ENCODE data around the gene THAP7. TPM values are rescaled to one million over a fixed set of nuclear protein-coding genes. Genes with fewer than 3 reads are reported as not detected.

THAP7 gene
- total RNA-seq, 2 experiments from 2014 or later = 20.4 to 21.2 TPM

DNA sequence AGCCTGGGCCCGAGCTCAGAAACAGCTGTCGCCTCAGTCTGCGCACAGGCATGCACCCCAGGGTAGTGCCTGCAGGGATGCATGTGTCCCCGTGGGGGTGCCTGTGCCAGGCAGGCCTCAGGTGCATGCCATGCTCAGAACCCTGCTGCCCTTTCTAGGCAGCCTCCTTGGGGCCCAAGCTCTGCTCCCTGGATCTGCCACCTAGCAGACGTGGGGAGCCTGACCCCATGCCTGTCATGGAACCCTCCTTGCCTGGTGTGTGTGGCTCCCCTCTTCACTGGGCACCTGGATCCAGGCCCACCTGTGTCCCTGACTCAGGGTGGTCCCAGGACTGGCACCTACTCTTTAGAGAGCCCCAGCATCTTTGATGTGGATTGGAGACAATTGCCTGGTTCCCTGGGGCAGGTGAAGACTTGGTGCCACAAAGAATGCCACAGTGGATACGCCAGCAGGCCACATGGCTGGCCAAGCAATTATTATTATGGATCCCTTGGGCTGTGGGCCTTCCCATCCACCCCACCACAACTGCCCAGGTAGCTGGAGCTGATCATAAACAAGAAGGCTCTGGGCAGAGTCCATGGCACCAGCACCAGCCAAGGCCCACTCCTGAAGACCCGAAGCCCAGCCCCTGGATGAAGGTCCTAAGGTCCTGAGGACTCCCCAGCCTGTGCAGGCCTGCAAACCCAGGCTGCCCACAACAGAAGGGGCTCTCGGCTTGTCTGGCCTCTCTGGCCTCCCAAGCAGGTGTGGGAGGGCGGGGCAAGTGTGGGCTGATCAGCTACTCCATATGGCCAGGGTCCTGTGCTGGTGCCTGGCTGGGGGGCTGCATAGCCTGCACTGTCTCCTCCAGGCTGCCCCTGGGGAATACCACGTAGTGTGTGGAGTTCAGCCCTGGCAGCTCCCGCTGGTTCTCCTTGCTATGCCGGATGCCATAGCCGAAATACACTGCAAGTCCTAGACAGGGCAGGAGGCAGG, 26.6 kb upstream of the THAP7 start:
- H3K27ac Mint-ChIP-seq = no peak overlapping the region
- intact Hi-C loops (cut with micrococcal nuclease) = no loop called here
- H3K27me3 Mint-ChIP-seq (ENCODE audit: low read depth) = peaks cover 23% of the 10 kb centered on the region
- peaks cover 14% of the 10 kb centered on the region for H3K4me1 Mint-ChIP-seq (ENCODE audit: low read depth)
- no peaks in the 10 kb centered on the region for H3K9me3 Mint-ChIP-seq
- no peak for DNase-seq
- H3K36me3 Mint-ChIP-seq (ENCODE audit: low read depth) = no peaks in the 10 kb centered on the region
- no peak overlapping the region for H3K4me3 Mint-ChIP-seq
- CTCF ChIA-PET = interaction anchor here (0.6 kb wide), 1 partner anchor 70 kb away, joined by 6 read pairs; no protein-coding TSS in a partner anchor

DNA sequence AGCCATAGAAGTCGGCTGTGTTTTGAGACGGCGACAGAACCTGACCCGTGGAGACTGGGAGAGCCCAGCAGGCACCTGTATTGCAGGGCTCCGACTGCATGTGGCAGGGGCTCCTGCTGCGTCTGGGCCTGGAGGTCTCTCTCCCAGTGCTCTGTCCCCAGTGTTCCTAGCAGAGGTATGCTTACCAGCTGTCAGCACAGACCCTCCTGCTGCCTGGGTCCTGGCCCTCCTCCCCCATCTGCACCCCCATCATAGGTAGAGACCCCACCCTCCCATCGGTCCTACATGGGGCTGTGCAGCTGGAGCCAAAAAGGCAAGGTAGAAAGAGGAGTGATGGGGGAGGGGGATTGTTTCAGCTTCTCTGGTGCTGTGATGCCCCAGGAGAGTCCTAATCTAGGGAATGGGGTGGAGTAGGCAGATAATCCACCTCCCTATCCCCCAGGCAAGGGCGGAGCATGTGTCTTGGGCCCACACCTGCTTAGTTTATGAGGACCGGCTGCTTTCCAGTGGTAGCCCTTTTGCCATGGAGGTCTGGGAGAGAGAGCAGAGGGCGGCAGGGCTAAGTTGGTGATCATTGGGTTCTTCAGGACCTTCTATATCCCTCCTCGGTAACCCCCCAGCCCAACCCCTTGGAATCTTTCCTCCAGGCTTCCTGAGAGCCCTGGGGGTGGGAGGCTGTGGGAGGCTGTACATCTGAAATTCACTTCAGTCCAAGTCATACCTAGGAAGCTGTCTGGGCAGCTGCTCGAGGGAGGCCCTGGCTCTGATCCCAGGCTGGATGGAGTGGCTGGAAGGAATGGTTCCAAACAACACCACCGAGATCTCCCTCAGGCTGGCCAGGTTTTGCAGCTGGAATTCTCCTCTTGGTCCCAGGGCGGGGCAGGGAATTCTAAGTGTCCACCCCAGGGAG, 25.1 kb upstream of the THAP7 start:
- intact Hi-C loops (cut with micrococcal nuclease) = no loop called here
- Mint-ChIP-seq H3K36me3 (ENCODE audit: low read depth) (no peaks in the 10 kb centered on the region), H3K4me3 (no peak overlapping the region), H3K27me3 (ENCODE audit: low read depth) (peaks cover 23% of the 10 kb centered on the region), H3K4me1 (ENCODE audit: low read depth) (peaks cover 14% of the 10 kb centered on the region), H3K27ac (no peak overlapping the region), H3K9me3 (no peaks in the 10 kb centered on the region)
- CTCF ChIA-PET = interaction anchor here (1.5 kb wide), 1 partner anchor 141 kb away, joined by 3 read pairs; no protein-coding TSS in a partner anchor
- no peak for DNase-seq

DNA sequence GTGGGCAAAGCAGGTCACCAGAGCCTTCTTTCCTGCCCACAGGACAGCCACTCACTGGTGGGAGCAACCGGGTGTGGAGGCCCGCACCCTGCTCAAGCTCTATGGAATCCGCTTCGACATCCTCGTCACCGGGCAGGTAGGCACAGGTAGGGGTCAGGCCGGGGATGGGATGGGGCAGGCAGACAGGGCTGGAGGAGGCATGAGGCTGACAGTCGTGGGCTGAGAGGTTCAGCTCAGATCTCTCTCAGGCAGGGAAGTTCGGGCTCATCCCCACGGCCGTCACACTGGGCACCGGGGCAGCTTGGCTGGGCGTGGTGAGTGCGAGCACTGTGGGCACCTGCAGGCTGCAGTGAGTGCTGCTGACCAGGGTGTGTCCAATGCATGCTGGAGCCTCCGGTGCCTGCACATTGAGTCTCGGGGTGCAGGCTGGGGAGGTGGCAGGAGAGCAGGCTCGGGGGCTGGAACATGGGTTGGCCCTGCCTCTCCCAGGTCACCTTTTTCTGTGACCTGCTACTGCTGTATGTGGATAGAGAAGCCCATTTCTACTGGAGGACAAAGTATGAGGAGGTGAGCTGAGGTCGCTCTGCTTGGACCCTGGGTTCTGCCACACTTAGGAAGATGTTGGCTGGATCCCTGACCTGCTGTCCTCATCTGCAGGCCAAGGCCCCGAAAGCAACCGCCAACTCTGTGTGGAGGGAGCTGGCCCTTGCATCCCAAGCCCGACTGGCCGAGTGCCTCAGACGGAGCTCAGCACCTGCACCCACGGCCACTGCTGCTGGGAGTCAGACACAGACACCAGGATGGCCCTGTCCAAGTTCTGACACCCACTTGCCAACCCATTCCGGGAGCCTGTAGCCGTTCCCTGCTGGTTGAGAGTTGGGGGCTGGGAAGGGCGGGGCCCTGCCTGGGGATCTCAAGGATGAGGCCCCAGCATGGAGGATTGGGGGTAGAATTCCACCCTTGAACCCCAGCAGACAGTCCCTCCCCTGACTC, 24.1 kb upstream of the THAP7 start:
- Mint-ChIP-seq H3K4me1 (ENCODE audit: low read depth) (peaks cover 14% of the 10 kb centered on the region), H3K27ac (no peak overlapping the region), H3K4me3 (no peak overlapping the region), H3K27me3 (ENCODE audit: low read depth) (peaks cover 19% of the 10 kb centered on the region), H3K36me3 (ENCODE audit: low read depth) (no peaks in the 10 kb centered on the region), H3K9me3 (no peaks in the 10 kb centered on the region)
- intact Hi-C loops (cut with micrococcal nuclease) = no loop called here
- CTCF ChIA-PET = interaction anchor here (1.5 kb wide), 1 partner anchor 140 kb away, joined by 3 read pairs; no protein-coding TSS in a partner anchor
- no peak for DNase-seq

DNA sequence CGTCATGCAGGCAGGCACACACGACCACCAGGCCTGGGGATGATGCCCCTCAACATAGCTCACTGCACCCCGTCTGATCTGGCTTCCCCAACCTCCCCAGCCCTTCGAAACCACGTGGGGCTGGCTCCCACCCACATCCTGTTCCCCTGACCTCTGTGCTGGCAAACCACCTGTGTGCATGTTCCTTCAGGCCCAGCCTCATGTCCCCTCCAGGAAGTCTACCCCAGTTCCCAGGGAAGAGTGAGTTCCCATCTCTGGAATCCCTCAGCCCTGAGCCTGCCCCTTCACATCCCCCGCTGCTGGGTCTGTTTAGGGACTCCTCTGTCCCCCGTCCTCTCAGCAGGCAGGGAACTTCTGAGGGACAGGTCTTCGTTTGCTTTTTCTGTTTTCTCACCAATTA, 23.3 kb upstream of the THAP7 start:
- no peak overlapping the region for H3K27ac Mint-ChIP-seq
- peaks cover 11% of the 10 kb centered on the region for H3K27me3 Mint-ChIP-seq (ENCODE audit: low read depth)
- H3K36me3 Mint-ChIP-seq (ENCODE audit: low read depth) = no peaks in the 10 kb centered on the region
- no peak overlapping the region for H3K4me3 Mint-ChIP-seq
- intact Hi-C loops (cut with micrococcal nuclease) = no loop called here
- CTCF ChIA-PET = interaction anchor here (1.5 kb wide), 1 partner anchor 139 kb away, joined by 3 read pairs; no protein-coding TSS in a partner anchor
- no peaks in the 10 kb centered on the region for H3K9me3 Mint-ChIP-seq
- H3K4me1 Mint-ChIP-seq (ENCODE audit: low read depth) = peaks cover 12% of the 10 kb centered on the region
- DNase-seq = peak; percentile 22

DNA sequence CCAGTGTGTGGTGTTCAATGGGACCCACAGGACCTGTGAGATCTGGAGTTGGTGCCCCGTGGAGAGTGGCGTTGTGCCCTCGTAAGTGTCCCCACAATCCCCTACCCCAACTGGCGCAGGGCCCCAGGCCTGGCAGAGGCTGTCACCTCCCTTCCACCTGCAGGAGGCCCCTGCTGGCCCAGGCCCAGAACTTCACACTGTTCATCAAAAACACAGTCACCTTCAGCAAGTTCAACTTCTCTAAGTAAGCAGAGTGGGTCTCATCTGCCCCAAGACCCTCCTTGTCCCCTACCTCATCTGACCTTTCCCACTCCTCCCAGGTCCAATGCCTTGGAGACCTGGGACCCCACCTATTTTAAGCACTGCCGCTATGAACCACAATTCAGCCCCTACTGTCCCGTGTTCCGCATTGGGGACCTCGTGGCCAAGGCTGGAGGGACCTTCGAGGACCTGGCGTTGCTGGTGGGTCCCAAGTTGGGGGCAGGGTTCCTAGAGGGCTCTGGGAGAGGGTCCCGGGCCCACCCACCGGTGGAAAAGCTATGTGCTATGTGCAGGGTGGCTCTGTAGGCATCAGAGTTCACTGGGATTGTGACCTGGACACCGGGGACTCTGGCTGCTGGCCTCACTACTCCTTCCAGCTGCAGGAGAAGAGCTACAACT, 21.2 kb upstream of the THAP7 start:
- H3K36me3 Mint-ChIP-seq (ENCODE audit: low read depth) = no peaks in the 10 kb centered on the region
- intact Hi-C loops (cut with micrococcal nuclease) = no loop called here
- CTCF ChIA-PET = interaction anchor here (1.0 kb wide), 1 partner anchor 8 kb away, joined by 3 read pairs; the partner anchor contains the start of gene P2RX6

DNA sequence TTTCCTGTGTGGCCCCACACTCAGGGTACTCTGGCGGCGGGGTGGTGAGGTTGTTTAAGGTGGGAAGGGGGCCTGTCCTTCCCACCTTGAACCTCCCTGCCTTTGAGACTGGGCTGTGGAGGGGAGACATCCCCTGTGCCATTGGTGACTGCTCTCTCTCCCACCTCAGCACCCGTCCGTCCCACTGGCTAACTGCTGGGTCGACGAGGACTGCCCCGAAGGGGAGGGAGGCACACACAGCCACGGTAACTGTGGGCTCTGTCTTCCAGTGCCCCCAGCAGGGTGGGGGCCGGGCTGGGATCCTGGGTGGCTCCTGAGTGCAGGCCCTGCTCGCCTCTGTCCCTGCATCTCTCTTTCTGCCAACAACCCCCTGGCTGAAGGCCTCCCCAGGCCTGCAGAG, 20.6 kb upstream of the THAP7 start:
- Mint-ChIP-seq H3K27me3 (ENCODE audit: low read depth) (no peaks in the 10 kb centered on the region), H3K36me3 (ENCODE audit: low read depth) (no peaks in the 10 kb centered on the region), H3K27ac (no peak overlapping the region), H3K9me3 (no peaks in the 10 kb centered on the region), H3K4me1 (ENCODE audit: low read depth) (peaks cover 12% of the 10 kb centered on the region), H3K4me3 (no peak overlapping the region)
- CTCF ChIA-PET = interaction anchor here (0.6 kb wide), 1 partner anchor 84 kb away, joined by 3 read pairs; no protein-coding TSS in a partner anchor
- intact Hi-C loops (cut with micrococcal nuclease) = no loop called here
- no peak for DNase-seq

More for the DNA sequence above, 21.2 kb upstream of the THAP7 start:
- peaks cover 12% of the 10 kb centered on the region for H3K4me1 Mint-ChIP-seq (ENCODE audit: low read depth)
- DNase-seq = no peak
- H3K9me3 Mint-ChIP-seq = no peaks in the 10 kb centered on the region
- H3K4me3 Mint-ChIP-seq = no peak overlapping the region
- H3K27ac Mint-ChIP-seq = no peak overlapping the region
- H3K27me3 Mint-ChIP-seq (ENCODE audit: low read depth) = no peaks in the 10 kb centered on the region

DNA sequence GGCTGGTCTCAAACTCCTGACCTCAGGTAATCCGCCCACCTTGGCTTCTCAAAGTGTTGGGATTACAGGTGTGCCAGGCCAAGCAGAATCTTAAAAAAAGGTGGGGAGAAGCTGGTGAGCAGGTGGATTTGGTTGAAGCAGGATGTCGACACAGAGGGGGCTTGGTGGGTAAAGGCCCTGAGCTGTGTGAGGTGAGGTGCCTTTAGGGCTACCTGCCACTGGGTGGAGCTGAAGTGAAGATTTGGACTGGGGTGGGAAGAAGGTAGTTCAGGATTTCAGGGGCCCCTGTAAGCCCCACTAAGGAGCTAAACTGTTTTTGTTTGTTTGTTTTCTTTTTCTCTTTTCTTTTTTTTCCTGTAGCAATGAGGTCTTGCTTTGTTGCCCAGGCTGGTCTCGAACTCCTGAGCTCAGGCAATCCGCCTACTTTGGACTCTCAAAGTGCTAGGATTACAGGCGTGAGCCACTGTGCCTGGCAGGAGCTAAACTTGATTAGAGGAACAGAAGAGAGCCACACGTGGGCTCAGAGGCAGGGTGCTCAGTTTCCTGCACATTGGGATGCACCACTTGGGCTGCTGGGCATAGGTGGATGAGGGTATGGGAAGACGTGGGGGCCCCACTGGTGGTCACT, 19.0 kb upstream of the THAP7 start:
- CTCF ChIA-PET = interaction anchor here (0.6 to 1.9 kb wide), 9 partner anchors 16 to 144 kb away, joined by 3 to 6 read pairs (median 4); no protein-coding TSS in a partner anchor
- DNase-seq = peak; percentile 33
- Mint-ChIP-seq H3K9me3 (no peaks in the 10 kb centered on the region), H3K4me1 (ENCODE audit: low read depth) (peaks cover 17% of the 10 kb centered on the region), H3K36me3 (ENCODE audit: low read depth) (no peaks in the 10 kb centered on the region), H3K27me3 (ENCODE audit: low read depth) (no peaks in the 10 kb centered on the region), H3K4me3 (no peak overlapping the region), H3K27ac (no peak overlapping the region)
- intact Hi-C loops (cut with micrococcal nuclease) = no loop called here

DNA sequence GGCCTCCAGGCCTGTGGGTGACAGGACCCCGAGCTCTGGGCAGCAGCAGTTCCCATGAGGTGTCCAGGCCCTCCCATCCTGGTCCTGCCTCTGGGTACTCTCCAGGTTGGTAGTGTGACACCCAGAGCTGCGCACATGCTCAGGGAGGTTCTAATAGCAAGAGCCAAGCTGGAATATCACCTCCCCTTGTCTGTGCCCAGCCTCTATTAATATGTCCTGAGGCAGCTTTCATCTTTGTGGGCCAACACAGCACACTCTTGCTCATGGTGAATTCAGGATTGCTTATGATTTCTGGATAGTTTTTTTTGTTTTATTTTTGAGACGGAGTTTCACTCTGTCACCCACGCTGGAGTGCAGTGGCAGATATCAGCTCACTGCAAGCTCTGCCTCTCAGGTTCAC, 16.4 kb upstream of the THAP7 start:
- no peak overlapping the region for H3K4me3 Mint-ChIP-seq
- CTCF ChIA-PET = no interaction called here
- no peak for DNase-seq
- H3K4me1 Mint-ChIP-seq (ENCODE audit: low read depth) = peaks cover 23% of the 10 kb centered on the region
- H3K9me3 Mint-ChIP-seq = no peaks in the 10 kb centered on the region
- no peak overlapping the region for H3K27ac Mint-ChIP-seq
- no peaks in the 10 kb centered on the region for H3K27me3 Mint-ChIP-seq (ENCODE audit: low read depth)
- H3K36me3 Mint-ChIP-seq (ENCODE audit: low read depth) = no peaks in the 10 kb centered on the region
- intact Hi-C loops (cut with micrococcal nuclease) = no loop called here

DNA sequence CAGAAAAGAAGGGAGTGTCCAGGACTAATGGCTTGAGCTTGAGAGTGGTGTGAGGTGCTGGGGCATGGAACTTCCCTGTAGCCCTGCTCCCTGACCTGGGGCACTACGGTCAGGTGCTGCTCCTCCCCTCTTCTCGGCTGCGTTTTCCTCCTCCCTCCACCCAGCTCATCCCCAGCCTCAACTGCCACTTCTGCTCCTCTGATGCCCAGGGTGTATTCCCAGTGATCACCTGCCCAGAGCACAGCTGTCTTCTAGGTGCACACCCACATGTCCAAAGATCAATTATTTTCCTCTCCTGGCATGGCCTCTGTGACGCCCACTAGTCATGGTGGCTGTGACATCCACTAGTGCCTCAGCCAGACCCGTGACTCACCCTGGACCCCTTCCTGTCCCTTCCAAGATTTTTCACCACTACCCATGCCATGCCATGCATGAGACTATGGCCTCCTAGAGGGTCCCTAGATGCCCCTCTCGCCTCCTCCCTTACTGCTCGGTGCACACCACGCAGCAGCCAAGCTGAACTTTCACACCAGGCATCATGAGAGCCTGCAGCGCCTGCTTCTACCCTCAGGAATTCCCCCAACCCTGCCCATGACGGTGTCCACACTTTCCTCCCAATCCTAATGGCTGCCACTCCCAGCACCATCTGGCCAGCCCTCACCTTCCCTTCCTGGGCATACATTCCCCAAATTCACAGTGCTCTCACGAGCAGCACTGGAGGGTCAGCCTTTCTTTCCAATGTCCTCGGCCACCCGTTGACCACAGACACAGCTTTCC, 14.9 kb upstream of the THAP7 start:
- Mint-ChIP-seq H3K4me1 (ENCODE audit: low read depth) (peaks cover 25% of the 10 kb centered on the region), H3K9me3 (no peaks in the 10 kb centered on the region), H3K36me3 (ENCODE audit: low read depth) (no peaks in the 10 kb centered on the region), H3K27ac (no peak overlapping the region), H3K27me3 (ENCODE audit: low read depth) (no peaks in the 10 kb centered on the region), H3K4me3 (no peak overlapping the region)
- no peak for DNase-seq
- intact Hi-C loops (cut with micrococcal nuclease) = no loop called here
- CTCF ChIA-PET = interaction anchor here (0.6 to 2.3 kb wide), 2 partner anchors 11 to 86 kb away, joined by 3 to 5 read pairs; no protein-coding TSS in a partner anchor

DNA sequence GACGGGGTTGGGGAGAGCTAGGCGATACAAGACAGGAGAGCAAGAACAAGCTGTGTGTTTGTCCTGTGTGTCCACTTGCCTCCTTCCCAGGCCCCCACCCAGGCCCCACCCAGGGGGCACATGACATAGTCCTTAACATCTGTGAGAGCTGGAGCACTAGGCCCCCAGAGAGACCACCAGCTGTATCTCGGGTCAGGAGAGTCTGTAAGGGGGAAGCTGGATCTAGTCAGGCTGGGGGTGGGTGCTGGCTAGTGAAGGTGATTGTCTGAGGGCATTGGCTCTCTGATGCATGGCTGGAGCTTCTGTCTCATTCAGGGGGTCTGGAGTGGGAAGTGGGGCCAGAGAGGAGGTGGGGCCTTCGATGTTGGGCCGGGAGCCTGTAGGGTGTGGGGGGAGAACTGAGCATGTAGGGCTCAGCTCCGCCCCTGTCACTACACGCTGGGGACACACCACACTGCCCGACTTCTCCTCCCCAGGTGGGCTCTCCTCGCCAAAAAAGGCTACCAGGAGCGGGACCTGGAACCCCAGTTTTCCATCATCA, 13.6 kb upstream of the THAP7 start:
- Mint-ChIP-seq H3K27me3 (ENCODE audit: low read depth) (no peaks in the 10 kb centered on the region), H3K4me3 (no peak overlapping the region), H3K36me3 (ENCODE audit: low read depth) (no peaks in the 10 kb centered on the region), H3K9me3 (no peaks in the 10 kb centered on the region), H3K27ac (no peak overlapping the region), H3K4me1 (ENCODE audit: low read depth) (peaks cover 25% of the 10 kb centered on the region)
- intact Hi-C loops (cut with micrococcal nuclease) = no loop called here
- no peak for DNase-seq
- CTCF ChIA-PET = interaction anchor here (1.2 to 2.3 kb wide), 2 partner anchors 8 to 87 kb away, joined by 3 to 5 read pairs; no protein-coding TSS in a partner anchor

Measured in activated naive CD4-positive, alpha-beta T cell treated with anti-CD3 and anti-CD28 coated beads for 36 hours (primary cell).